Bone marrow (tissue), 2 donors: ENCODE measurements around the gene RCOR3.
"Not testable (repeated sequence)": the region's sequence is repeated elsewhere in the genome, so short reads cannot be mapped to it uniquely, and the experiment has no call there.

Source experiments
- DNase-seq, 2 donors: peaks; one replicate each; lab custom pipeline; 2025; lab: John Stamatoyannopoulos, UW

Gene RCOR3

DNA sequence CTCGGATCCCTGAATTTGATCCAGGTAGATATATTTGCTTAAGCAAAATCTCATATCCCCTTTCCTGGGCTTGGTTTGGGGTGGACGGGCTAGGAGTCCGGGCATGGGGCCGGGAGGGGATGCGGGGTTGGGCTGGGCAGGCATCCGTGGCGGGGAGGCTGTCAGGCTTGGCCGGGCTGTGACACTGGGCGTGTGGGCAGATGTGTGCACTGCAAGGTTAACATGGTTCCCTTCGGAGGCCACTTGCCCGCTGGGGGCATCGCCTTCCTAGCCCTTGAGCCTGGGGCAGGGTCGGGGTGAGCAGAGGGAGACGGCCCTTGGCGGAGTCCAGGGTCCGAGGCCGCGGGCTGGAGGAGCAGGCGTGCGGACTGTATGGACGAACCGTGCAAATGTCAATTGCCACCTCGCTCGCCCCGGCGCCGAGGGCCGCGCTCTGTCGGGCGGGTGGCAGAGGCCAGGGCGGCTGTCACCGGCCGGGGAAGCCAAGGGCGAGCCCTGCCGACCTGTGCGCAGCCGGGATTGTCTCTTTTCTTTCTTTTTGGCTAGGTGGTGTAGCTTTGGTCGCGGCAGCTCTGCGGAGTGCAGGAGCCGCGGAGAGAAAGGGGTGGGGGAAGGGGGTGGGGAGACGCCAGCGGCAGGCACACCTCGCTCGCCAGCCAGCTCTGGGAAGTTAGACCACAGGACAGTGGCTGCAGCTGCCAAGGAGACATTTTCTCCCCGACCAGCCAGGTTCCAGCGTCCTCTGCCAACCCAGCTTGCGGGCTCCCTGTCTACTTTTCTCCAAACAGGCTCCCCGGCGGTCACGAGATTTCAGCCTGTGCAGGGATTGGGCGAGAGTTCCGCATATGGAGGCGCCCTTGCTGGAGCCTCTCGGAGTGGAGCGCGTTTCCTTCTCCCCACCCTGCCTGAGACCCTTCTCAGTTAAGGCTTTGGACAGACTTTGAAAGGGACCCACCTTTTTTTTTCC is 1.3 kb downstream of the RCOR3 start:
- DNase-seq = peak; percentile 28 to 57

DNA sequence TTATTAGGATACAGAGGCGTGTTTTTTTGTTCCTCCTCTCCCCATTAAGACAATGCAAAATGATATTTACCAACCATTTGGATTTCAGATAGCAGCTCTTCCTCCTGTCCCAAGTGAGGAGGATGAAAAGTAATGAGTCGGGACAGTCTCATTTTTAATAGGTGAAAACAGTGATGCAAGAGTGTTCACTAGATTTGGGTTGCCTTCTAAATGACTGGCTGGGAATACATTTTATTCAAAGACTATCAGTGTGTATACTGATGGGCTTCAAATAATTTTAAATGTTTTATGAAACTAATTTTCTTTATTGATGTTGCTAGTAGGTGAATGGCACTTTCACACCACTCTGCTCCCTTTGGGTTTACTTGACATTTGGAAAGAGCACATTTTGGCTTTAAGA is 2.1 kb downstream of the RCOR3 start:
- DNase-seq = no peak

DNA sequence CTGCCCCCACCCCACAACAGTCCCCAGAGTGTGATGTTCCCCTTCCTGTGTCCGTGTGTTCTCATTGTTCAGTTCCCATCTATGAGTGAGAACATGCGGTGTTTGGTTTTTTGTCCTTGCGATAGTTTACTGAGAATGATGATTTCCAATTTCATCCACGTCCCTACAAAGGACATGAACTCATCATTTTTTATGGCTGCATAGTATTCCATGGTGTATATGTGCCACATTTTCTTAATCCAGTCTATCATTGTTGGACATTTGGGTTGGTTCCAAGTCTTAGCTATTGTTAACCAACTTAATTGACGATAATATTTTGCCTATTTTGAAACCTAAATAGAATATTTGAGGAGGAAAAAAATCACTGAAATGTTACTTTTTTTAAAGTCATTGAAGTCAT is 3.9 kb downstream of the RCOR3 start:
- DNase-seq = not testable (repeated sequence)

DNA sequence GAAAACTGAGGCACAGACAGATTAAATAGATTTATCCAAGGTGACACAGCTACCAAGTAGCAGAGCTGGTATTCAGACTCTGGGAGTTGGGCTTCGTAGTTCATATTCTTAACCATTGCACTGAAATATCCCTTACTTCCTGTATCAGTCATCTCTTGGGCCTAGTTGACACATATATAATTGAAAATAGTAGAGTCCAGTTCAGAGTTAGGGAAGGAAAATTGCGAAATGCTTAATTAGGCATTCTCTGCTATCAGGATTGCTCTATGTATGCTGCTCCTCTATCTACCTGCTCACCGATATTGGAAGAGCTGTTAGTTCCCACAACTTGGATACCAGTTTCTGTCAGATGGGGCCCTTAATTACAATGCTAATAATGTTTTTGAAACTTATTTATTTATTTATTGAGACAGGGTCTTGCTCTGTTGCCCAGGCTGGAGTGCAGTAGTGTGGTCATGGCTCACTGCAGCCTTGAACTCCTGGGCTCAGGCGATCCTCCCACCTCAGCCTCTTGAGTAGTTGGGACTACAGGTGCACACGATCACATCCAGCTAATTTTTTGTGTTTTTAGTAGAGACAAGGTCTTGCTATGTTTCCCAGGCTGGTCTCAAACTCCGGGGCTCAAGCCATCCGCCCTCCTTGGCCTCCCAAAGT is 8.2 kb downstream of the RCOR3 start:
- no peak for DNase-seq

DNA sequence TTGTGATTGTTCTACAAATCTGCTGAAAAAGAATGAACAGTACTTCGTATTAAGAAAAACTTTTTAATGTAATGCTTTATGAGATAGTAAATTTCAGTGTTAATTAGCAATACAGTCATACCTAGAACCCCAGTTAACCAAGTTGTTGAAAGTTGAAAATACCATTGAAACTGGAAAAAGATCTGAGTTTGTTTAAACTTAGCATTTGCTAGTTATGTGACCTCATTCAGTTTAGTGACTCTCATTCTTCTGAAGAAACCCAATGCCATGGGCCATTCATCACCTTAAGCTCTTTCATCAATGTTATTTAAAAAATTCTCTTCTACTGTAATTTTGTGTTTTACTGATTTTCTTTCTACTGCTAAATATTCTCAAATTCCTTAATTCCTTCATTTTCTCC is 20.2 kb downstream of the RCOR3 start:
- DNase-seq = no peak

DNA sequence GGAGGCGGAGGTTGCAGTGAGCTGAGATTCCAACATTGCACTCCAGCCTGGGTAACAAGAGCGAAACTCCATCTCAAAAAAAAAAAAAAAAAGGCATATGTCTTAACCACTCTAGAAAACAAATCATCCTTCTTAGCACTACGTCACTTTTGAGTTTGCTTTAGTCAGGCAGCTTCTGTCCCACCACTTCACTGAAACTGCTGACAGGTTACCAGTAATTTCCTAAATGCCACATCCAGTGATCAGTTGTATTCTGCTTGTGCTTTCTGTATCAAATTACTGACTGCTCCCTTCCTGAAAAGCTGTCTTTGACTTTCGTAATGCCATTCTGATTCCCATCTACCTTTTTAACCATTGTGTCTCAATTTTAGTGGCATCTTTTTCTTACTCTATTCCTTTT is 21.7 kb downstream of the RCOR3 start:
- no peak for DNase-seq

DNA sequence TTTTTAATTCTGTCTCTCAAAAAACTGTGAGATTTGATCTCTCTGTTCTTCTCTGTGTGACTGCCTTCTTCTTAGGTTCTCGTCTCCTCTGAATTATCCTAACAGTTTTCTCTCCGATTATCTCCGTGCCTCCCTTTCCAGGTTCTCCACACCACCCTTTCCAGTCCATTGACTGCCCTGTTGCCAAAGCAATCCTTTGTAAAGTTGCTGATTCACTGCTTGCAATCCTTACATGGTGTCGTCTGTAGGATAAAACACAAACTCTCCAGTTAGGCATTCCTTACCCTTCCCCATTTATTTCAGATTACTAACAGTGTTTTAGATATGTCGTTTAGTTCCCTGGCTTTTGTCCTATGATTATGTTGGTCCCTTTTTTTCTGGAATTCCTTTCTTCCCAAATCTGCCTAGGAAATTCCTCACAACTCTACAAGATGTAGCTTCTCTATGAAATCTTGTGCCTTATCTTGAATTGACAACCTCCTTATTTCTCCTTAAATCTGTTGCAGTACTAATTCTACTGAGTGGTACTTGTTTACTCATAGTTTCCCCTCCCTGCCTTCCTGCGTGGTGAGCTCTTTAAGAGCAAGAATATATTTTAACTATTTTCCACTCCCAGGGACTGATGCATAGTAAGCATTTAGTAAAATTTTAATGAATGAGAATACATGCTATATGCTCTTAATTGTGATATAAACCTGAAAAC is 22.3 kb downstream of the RCOR3 start:
- no peak for DNase-seq

DNA sequence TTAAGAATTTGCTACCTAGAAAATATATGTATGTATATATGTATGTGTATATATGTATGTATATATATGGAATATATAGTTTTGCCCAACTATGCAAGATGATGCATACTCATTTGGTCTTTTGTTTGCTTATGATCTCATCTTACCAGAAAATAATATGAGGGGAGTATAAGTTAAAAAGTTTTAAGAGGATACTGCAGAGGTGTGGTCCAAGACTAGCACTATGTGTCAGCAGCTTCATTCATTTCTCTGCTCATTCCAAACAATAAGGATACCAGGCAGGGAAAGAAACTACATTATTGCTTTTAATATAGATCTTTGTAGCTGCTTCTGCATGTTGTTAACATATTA is 22.8 kb downstream of the RCOR3 start:
- DNase-seq = no peak

DNA sequence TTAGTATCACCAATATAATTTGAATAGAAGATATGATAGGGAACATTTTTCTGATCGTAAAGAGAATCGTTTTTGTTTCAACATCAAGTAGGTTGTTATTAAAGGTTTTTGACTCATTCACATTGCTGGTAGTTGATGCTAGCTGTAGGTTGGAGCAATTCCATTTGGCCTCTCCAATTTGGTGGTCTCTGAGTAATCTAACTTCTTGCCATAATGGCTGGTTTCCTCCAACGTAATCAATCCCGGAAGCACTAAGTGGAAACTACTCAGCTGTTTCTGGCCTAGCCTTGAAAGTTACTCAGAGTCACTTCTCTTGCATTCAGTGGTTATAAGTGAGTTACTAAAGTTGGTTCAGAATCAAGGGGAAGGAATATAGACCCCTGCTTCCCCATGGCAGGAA is 26.0 kb downstream of the RCOR3 start:
- DNase-seq = no peak

DNA sequence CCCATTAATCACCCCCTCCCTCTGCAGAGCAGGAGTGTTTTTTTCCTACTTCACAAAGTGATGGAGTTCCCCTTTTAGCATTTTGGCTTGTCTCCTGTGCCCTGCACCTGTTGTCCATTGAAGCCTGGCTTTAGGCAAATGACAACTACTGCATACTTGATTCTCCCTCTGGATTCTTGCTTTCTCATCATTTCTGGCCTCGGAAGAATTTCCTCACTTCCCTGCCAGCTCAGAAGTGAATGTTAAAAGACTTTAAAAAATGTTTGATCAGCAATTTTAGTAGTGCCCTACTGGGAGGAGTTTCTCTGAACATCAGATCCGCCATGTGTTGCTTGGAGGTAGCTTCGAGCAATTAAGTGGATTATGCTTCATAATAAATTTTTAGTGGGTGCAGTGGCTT is 28.1 kb downstream of the RCOR3 start:
- DNase-seq = no peak

DNA sequence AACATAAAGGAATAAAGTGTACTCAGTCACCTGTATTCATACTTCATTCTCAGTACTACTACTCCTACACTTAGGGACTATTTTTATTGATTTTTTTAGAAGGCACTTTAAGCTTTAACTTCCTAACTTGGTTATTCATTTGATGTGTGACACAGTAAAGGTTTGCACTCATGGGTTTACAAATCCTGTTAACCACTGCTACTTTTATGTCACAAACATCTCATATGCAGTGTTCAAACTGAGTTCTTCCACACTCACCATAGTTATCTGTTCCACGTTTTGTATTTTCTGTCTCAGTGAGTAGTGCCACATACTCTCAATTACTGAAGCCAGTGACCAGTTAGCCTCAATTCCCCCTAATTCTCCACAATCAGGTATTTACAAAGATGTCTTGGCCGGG is 33.2 kb downstream of the RCOR3 start:
- DNase-seq = no peak

DNA sequence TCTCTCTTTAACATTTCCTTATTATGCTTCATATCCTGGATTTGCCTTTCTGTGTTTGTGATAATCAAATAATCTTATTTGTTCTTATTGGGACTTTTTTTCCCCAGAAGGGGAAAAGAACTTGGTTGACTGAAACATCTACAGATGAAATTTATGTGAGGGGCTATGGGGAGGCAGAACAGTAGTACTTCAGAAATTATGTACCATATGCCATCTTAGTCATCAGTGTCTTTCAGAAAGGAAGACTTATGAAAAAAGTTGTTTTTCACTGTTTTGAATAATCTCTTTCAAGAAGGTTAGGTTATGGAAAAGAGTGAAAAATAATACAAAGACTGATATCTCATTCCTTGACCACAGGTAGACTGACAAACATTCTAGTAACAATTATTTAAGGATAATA is 37.2 kb downstream of the RCOR3 start:
- DNase-seq = no peak

DNA sequence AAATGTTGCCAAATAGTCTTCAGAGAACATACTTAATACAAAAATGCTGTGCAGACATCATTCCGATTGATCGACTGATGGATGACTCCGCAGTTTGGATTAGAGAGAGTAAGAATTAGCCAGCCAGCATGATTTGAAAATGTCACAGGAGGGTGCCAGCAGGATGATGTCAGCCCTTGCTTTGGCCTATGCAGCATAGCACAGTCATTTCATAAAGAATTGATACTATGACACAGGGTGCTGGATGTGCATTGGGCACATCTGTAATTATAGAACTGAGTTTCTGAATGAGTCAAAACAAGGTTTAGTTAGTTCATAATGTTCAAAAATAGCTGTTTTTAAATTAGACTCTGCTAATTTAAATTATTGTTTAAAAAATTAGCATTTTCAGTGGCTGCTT is 45.9 kb downstream of the RCOR3 start:
- no peak for DNase-seq

DNA sequence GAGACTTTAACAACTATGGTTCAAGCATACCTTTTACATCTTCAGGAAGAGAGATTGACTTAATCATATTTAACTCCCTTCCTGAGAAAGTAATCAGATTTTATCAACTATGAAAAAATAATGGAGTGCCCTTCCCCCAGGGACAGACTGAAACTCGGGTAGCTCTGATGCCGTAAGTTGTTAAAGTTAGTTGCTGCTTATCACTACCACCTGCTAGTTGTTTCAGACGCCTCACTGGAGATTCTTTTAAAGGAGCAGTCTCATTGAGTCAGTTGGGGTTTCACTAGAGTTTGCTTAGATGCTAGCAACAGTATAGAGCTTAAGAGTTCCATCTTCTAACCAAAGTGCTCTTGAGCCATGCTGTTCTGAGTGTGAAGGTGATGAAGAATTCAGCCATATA is 50.5 kb downstream of the RCOR3 start:
- DNase-seq = no peak

DNA sequence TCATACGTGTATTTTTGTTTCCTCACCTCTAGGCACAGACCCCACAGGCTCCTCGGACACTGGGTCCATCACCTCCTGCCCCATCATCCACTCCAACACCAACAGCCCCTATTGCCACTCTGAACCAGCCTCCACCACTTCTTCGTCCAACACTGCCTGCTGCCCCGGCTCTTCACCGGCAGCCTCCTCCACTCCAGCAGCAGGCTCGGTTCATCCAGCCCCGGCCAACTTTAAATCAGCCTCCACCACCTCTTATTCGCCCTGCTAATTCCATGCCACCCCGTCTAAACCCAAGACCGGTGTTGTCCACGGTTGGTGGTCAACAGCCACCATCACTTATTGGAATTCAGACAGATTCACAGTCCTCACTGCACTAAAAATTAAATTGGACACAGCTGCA is 54.2 kb downstream of the RCOR3 start:
- no peak for DNase-seq

DNA sequence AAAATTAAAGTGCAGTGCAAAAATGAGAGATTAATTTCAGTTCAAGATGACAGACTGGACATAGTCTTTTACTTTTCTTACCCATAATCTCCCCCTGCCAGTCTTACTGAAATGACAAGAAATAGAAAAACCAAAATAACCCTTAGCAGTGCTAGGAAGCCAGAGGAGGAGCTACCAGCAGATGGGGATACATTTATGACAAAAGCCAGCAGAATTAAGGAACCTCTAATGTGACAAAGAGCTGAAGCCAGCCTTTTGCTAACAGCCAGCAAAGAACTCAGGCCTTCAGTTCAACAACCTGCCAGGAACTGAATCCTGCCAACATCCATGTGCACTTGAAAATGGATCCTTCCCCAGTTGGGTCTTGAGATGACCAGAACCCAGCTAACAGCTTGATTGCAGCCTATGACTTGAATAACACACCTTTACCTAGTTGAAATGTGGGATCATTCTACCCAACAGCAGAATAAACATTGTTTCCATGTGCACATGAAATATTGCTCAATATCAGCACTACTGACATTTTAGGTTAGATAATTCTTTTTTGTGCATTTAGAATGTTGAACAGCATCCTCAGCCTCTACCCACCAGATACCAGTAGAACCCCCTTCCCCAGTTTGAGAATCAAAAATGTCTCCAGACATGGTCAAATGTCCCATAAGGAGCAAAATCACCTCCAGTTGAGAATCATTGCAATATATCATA is 59.6 kb downstream of the RCOR3 start:
- peak in 1 of 2 donors; percentile 45 for DNase-seq

DNA sequence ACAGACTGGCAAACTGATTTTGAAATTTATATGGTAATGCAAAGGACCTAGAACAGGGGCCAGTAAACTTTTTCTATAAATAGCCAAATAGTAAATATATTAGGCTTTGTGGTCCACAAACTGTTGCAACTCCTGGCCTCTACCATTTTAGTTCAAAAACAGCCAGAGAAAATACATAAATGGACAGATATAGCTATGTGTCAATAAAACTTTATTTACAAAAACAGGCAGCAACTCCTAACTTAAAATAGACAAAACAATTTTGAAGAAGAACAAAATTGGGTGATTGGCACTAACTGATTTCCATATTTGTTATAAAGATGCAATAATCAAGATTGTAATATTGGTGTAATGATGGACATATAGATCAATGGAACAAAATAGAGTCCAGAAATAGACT is 60.7 kb downstream of the RCOR3 start:
- DNase-seq = no peak

DNA sequence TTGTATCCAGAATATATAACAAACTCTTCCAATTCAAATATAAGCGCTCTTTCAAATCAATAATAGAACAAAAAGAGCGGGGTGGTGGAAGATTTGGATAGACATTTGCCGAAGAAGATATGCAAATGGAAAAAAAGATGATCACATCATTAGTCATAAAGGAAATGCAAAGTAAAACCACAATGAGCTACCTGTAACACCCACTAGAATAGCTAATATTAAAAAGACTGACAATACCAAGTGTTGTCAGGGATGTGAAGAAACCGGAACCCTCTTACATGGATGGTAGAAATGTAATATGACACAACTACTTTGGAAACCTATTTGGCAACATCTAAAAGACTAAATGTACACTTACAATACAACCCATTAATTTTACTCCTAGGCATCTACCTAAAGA is 61.8 kb downstream of the RCOR3 start:
- no peak for DNase-seq

DNA sequence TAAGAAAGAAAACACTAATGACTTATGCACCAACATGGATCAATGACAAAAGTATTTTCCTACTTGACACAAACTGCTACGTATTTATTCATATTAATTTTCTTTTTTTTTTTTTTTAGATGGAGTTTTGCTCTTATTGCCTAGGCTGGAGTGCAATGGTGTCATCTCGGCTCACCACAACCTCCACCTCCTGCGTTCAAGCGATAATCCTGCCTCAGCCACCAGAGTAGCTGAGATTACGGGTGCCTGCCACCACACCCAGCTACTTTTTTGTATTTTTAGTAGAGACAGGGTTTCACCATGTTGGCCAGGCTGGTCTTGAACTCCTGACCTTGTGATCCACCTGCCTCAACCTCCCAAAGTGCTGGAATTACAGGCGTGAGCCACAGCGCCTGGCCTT is 62.5 kb downstream of the RCOR3 start:
- DNase-seq = not testable (repeated sequence)

DNA sequence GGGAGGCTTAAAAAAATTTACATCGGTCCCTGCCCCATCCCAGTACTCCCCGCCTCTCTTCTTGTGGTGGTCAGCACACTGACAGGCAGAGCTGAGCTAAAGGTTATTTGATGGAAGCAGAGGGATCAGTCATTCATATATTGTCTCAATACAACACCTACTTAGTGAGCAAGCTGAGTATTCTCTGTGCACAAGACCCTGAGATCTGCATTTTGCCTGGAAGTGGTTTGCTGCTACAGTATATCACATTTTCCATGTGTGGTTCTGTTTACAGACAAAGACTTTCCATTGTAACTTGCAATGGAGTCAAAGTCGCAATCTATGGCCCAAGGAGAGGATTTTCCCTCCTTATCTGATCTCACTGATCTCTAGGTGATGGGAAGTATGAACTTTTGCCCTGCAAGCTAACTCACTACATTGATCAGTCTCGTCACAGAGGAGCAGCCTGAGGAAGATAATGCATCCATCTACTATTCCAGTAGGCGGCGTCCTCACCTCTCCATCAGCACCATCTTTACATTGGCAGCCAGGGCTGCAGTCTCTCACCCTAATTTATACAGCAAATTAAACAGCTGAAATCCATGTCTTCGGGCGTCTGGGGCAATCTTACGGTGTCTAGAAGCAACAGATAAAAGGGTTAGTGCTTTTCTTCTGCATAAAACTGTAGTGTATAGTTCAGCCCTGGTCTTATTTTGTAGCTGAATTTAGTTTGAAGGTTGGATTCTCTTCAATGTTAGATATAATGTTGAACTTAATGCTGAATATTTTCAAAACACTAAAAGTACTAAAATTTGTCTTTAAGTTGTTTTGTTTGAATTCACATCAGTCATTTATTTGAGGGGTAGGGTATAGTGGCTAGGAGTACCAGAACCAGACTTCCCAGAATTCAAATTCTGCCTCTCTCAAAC is 64.2 kb downstream of the RCOR3 start:
- peak in 1 of 2 donors; percentile 80 for DNase-seq
